NCI-H2107 (cell line): Measurements from ENCODE around the gene PFKM.

ENCODE experiments used
- DNase-seq: peaks from one replicate; lab custom pipeline; 2025; lab: John Stamatoyannopoulos, UW

PFKM gene

GRCh38 chr12:48157018-48157888 lies 38.1 kb downstream of the PFKM start, which contains the start of gene ASB8:
Gene ASB8, minus strand, starts transcription at chr12:48157515. Its CDS starts 4,019 bp downstream, at chr12:48153496.
- peak; percentile 92 for DNase-seq

GRCh38 chr12:48157889-48158370 lies 38.8 kb downstream of the PFKM start:
- DNase-seq = no peak

- DNase-seq = no peak
Measured at GRCh38 chr12:48160046-48160445, 40.9 kb downstream of the PFKM start.

- DNase-seq = no peak
Measured at GRCh38 chr12:48160807-48161206, 41.6 kb downstream of the PFKM start.

- no peak for DNase-seq
Measured at GRCh38 chr12:48163150-48163747, 44.1 kb downstream of the PFKM start.

- DNase-seq = no peak
Measured at GRCh38 chr12:48164451-48164850, 45.3 kb downstream of the PFKM start.

GRCh38 chr12:48165089-48165981 lies 46.2 kb downstream of the PFKM start:
- peak; percentile 46 for DNase-seq

- DNase-seq = no peak
Measured at GRCh38 chr12:48169011-48169410, 49.8 kb downstream of the PFKM start.

GRCh38 chr12:48175613-48176416 lies 56.7 kb downstream of the PFKM start:
- no peak for DNase-seq

DNA sequence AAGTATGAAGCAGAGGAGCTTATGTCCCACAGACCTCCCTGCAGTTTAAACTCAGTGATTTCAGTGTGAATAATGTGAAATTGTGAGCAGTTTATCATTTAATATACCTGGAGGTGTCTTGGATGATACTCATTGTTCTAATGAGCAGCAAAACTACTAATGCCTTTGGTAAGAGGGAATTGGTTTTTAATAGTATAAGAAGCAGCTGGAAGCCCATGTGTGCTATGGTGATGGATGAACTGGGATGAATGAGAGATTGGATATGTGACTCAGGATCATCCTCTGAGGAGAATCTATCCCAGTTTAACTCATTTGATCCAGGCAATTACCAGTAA lies 57.2 kb downstream of the PFKM start:
- DNase-seq = no peak

- no peak for DNase-seq
Measured at GRCh38 chr12:48177982-48178381, 58.8 kb downstream of the PFKM start.

- DNase-seq = no peak
Measured at GRCh38 chr12:48179466-48179865, 60.3 kb downstream of the PFKM start.

DNA sequence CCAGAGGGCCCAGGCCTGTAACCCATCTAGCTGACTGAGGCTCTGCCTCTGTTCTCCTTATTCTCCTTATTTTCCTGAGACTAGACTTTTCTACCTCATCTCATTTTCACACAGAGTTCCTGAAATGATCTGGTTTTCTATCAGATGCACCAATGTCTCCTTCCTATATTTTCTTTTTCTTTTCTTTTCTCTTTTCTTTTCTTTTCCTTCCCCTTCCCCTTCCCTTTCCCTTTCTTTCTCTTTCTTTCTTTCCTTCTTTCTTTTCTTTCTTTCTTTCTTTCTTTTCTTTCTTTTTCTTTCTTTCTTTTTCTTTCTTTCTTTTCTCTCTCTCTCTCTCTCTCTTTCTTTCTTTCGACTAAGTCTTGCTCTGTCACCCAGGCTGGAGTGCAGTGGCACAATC lies 61.3 kb downstream of the PFKM start:
- no peak for DNase-seq

DNA sequence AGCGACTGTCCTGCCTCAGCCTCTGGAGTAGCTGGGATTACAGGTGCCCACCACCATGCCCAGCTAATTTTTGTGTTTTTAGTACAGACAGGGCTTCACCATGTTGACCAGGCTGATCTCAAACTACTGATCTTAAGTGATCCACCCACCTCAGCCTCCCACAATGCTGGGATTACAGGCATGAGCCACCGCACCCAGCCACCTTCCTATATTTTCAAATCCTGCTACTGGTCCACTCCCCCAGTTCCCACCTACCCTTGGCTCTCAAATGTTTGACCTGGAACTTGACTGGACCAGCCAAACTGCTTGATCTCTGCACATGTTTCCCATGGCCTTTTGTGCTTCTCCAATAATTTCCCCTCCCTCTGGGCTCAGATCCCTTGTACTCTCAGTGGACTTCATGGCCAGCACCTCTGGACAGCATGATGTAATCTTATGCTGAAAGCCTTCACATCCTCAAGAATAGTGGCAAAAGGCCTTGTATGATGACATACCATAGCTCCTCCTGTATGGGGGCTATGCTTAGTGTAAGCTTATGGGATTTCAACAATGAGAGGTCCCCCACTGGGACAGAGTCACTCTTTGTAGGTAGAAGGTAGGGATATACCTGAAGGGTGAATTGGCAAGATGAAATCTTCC lies 61.8 kb downstream of the PFKM start:
- no peak for DNase-seq

DNA sequence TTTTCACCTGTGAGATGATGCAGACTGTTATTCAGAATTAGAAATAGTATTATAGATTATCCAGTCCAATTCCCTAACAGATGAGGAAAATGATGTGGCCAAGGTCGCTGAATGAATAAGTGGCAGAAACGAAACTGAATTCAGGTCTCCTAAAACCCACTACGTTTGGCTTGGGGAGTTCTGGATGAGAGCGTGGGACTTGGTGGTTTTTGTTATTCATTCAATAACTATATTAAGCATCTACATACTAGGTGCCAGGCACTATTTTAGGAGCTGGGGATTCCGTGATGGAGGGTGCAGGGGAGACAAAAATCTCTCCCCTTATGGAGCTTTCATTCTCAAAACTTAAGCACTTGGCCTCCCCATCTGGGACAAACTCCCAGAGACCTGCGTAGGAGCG lies 63.5 kb downstream of the PFKM start:
- DNase-seq = no peak

GRCh38 chr12:48183091-48183875 lies 64.1 kb downstream of the PFKM start, which contains the start of gene CCDC184:
Gene CCDC184, plus strand, starts transcription at chr12:48183644. Its CDS starts 479 bp downstream, at chr12:48184123.
- DNase-seq = peak; percentile 9

GRCh38 chr12:48183876-48184548 lies 64.8 kb downstream of the PFKM start:
- no peak for DNase-seq

DNA sequence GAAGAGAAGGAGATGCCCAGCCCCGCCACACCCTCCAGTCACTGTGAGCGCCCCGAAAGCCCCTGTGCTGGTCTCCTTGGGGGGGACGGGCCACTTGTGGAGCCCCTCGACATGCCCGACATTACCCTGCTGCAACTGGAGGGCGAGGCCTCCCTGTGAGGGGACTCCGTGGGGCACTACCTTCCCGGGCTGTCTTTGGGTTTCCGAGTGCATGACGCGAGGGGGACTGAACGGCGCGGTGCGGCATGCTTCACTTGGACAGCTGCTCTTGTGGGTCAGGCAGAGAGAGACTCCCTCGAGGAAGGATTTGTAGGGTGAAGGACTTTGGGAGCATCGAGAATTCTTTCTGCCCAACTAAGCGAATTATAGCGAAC lies 65.4 kb downstream of the PFKM start:
- no peak for DNase-seq

GRCh38 chr12:48185181-48185919 lies 66.2 kb downstream of the PFKM start:
- no peak for DNase-seq
